ENCODE data around the gene LRRFIP1.

The LRRFIP1 gene

DNA sequence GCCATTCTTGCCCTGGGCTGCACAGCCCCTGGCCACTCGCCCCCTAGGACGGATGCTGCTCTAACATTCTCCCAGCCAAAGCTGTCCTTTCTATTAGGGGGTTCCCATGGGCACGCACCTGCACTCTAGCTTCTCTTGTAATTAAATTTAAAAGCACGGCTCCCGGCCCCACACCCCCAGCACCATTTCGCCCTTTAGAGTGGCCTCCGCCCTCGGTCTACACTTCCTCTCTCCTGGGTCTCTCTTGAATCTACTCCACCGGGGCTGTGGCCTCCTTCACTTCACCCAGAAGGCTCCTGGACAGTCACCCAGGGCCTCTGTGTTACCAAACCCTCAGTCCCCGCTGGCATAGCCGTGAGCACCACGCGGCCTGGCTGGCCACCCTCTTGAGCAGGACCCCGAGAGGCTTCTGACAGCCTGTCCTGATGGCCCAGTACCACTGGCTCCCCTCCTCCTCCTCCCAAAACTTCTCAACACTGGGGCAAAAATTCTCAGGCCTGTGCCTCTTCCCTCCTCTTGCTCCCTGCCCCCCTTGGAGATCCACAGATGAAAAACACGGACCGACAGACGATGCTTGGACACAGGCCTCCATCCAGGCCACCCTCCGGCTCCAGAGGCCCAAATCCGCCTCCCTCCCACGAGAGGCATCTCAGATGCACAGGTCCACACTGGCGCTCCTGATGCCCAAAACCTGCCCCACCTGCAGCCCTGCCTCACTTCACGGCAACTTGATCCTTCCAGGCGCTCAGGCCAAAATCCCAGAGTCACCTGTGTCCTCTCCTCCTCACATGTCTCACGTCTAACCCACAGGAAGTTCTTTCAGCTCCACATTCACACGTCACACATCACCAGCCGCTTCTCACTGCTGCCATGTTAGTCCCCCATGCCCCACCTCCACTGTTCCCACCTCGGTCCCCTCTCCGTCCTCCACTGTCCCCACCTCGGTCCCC lies 29.9 kb upstream of the LRRFIP1 start:
- FAIRE-seq (no peak), DNase-seq (ENCODE audit: insufficient read length, low spot score) (no peak)
- TF ChIP-seq PAX5 (IDR thresholded peaks at IDR 0.05; ENCODE audit: insufficient read depth, low read length, severe bottlenecking) (no peak), TAF1 (IDR thresholded peaks at IDR 0.05; ENCODE audit: low read depth, low read length) (no peak), POU2F2 (IDR thresholded peaks at IDR 0.05; ENCODE audit: low read depth, low read length) (no peak), POLR2AphosphoS5 (IDR thresholded peaks at IDR 0.05; ENCODE audit: low read depth, low read length) (no peak), POLR2A (IDR thresholded peaks at IDR 0.05; ENCODE audit: low read depth, low read length) (no peak), SPI1 (IDR thresholded peaks at IDR 0.05; ENCODE audit: low read depth, low read length) (no peak)

DNA sequence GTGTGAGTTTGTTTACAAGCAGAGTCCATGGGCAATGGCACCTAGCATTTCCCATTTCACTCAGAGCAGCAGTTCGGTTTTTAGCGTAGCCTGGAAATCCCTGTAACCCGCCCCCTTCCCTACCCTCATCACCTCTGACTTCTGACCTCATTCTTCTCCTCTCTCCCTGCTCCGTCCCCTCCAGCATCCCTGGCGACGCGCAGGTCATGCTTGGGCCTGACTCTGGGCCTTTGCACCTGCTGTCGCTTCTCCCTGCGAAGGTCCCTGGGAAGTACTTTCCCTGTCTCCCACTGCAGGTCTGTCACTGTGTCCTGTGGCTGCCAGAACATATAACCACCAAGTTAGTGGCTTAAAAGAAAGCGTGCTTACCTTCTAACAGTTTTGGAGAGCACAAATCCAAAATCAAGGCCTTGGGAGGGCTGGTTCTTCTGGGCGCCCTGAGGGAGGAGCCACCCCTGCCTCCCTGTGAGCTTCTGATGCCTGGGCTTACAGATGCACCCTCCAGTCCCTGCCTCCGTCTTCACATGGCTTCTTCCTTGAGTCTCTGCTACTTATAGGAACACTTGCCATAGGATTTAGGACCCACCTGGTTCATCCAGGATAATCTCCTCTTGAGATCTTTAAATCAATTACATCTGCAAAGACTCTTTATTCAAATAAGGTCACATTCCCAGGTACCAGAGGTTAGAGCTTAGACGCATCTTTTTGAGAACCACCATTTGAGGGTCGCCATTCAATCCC lies 28.7 kb upstream of the LRRFIP1 start:
- TF ChIP-seq POLR2AphosphoS5 (IDR thresholded peaks at IDR 0.05; ENCODE audit: low read depth, low read length) (no peak), POU2F2 (IDR thresholded peaks at IDR 0.05; ENCODE audit: low read depth, low read length) (no peak), TAF1 (IDR thresholded peaks at IDR 0.05; ENCODE audit: low read depth, low read length) (no peak), PAX5 (IDR thresholded peaks at IDR 0.05; ENCODE audit: insufficient read depth, low read length, severe bottlenecking) (no peak), SPI1 (IDR thresholded peaks at IDR 0.05; ENCODE audit: low read depth, low read length) (no peak), POLR2A (IDR thresholded peaks at IDR 0.05; ENCODE audit: low read depth, low read length) (no peak)
- FAIRE-seq (no peak), DNase-seq (ENCODE audit: insufficient read length, low spot score) (no peak)

DNA sequence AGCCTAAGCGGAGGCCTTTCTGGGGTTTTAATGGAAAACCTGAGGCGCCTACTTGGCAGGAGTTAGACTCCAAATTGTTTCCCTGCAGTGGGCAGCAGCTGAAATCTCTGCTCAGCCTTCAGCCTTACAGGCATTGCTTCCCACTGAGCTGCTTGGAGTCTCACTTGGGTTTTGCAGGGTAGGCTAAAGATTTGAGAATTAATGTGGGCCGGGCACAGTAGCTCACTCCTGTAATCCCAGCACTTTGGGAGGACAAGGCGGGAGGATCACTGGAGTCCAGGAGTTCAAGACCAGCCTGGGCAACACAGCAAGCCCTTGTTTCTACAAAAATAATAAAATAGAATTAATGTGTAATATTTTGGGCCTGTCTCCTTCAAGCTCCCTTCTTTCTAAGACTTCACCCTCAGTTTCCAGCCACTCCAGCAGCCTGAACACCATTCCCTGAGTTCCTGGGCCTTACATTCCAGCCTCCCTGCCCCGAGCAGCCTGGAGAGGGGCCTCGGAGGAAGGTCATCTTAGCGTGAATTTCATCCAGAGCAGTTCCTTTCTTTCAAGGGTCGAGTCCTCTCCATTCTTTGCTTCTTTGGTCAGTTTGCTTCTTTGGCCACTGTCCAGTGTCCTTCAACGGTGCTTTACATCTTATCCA lies 27.8 kb upstream of the LRRFIP1 start:
- no peak for DNase-seq (ENCODE audit: insufficient read length, low spot score)
- FAIRE-seq: no peak
- TF ChIP-seq POLR2AphosphoS5 (IDR thresholded peaks at IDR 0.05; ENCODE audit: low read depth, low read length) (no peak), TAF1 (IDR thresholded peaks at IDR 0.05; ENCODE audit: low read depth, low read length) (no peak), POU2F2 (IDR thresholded peaks at IDR 0.05; ENCODE audit: low read depth, low read length) (no peak)

GRCh38 chr2:237600205-237600846 lies 27.1 kb upstream of the LRRFIP1 start:
- no peak for DNase-seq (ENCODE audit: insufficient read length, low spot score)
- FAIRE-seq: no peak
- TF ChIP-seq POU2F2 (IDR thresholded peaks at IDR 0.05; ENCODE audit: low read depth, low read length): no peak
- no peak for TF ChIP-seq TAF1 (IDR thresholded peaks at IDR 0.05; ENCODE audit: low read depth, low read length)
- no peak for TF ChIP-seq SPI1 (IDR thresholded peaks at IDR 0.05; ENCODE audit: low read depth, low read length)
- no peak for TF ChIP-seq POLR2AphosphoS5 (IDR thresholded peaks at IDR 0.05; ENCODE audit: low read depth, low read length)

- DNase-seq (ENCODE audit: insufficient read length, low spot score) (no peak), FAIRE-seq (no peak)
- no peak for TF ChIP-seq PAX5 (IDR thresholded peaks at IDR 0.05; ENCODE audit: insufficient read depth, low read length, severe bottlenecking)
- TF ChIP-seq SPI1 (IDR thresholded peaks at IDR 0.05; ENCODE audit: low read depth, low read length): no peak
- TF ChIP-seq TAF1 (IDR thresholded peaks at IDR 0.05; ENCODE audit: low read depth, low read length): no peak
- no peak for TF ChIP-seq POLR2AphosphoS5 (IDR thresholded peaks at IDR 0.05; ENCODE audit: low read depth, low read length)
- no peak for TF ChIP-seq POLR2A (IDR thresholded peaks at IDR 0.05; ENCODE audit: low read depth, low read length)
- no peak for TF ChIP-seq POU2F2 (IDR thresholded peaks at IDR 0.05; ENCODE audit: low read depth, low read length)
Observed at GRCh38 chr2:237601453-237602116, 25.8 kb upstream of the LRRFIP1 start.

GRCh38 chr2:237602409-237602808 lies 25.0 kb upstream of the LRRFIP1 start:
- DNase-seq (ENCODE audit: insufficient read length, low spot score) (no peak), FAIRE-seq (no peak)
- TF ChIP-seq POLR2A (IDR thresholded peaks at IDR 0.05; ENCODE audit: low read depth, low read length): no peak
- TF ChIP-seq POLR2AphosphoS5 (IDR thresholded peaks at IDR 0.05; ENCODE audit: low read depth, low read length): no peak
- TF ChIP-seq SPI1 (IDR thresholded peaks at IDR 0.05; ENCODE audit: low read depth, low read length): no peak
- TF ChIP-seq POU2F2 (IDR thresholded peaks at IDR 0.05; ENCODE audit: low read depth, low read length): no peak
- no peak for TF ChIP-seq TAF1 (IDR thresholded peaks at IDR 0.05; ENCODE audit: low read depth, low read length)
- no peak for TF ChIP-seq PAX5 (IDR thresholded peaks at IDR 0.05; ENCODE audit: insufficient read depth, low read length, severe bottlenecking)

DNA sequence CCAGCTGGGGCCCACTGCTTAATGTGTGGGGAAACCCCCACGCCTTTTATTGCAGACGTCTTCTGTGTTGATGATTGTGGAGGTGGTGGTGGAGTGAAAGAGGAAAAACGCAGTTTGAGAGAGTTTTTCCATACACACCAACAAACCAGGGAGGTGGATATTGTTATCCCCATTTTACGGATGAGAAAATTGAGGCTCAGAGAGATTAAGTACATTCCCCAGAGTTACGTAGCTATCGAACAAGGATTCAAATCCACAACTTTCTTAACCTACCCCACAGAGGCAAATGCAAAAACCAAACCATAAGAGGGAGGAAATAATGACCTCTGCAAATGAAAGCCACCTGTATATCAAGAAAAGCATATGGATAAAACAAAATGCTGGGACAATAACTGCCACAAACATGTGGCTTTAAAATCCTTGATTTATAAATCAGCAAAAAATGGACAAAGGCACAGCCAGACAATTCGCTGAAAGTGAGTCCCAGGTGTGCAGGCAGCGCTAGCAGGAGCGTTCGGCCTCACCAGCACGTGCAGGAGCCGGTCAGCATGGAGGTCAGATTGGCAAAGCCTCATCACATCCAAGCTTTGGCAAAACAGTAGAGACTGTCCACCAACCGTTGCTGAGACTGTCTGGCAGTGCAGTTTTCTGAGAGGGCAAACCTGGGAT lies 24.2 kb upstream of the LRRFIP1 start:
- TF ChIP-seq POU2F2 (IDR thresholded peaks at IDR 0.05; ENCODE audit: low read depth, low read length) (no peak), SPI1 (IDR thresholded peaks at IDR 0.05; ENCODE audit: low read depth, low read length) (no peak), PAX5 (IDR thresholded peaks at IDR 0.05; ENCODE audit: insufficient read depth, low read length, severe bottlenecking) (no peak), POLR2AphosphoS5 (IDR thresholded peaks at IDR 0.05; ENCODE audit: low read depth, low read length) (no peak), POLR2A (IDR thresholded peaks at IDR 0.05; ENCODE audit: low read depth, low read length) (no peak), TAF1 (IDR thresholded peaks at IDR 0.05; ENCODE audit: low read depth, low read length) (no peak)
- no peak for FAIRE-seq
- no peak for DNase-seq (ENCODE audit: insufficient read length, low spot score)

GRCh38 chr2:237603718-237604362 lies 23.5 kb upstream of the LRRFIP1 start:
- DNase-seq (ENCODE audit: insufficient read length, low spot score): peak; percentile 54
- peak; percentile 66 for FAIRE-seq
- TF ChIP-seq POU2F2 (IDR thresholded peaks at IDR 0.05; ENCODE audit: low read depth, low read length): no peak
- TF ChIP-seq POLR2A (IDR thresholded peaks at IDR 0.05; ENCODE audit: low read depth, low read length): no peak
- TF ChIP-seq SPI1 (IDR thresholded peaks at IDR 0.05; ENCODE audit: low read depth, low read length): no peak
- TF ChIP-seq TAF1 (IDR thresholded peaks at IDR 0.05; ENCODE audit: low read depth, low read length): no peak
- TF ChIP-seq PAX5 (IDR thresholded peaks at IDR 0.05; ENCODE audit: insufficient read depth, low read length, severe bottlenecking): no peak
- no peak for TF ChIP-seq POLR2AphosphoS5 (IDR thresholded peaks at IDR 0.05; ENCODE audit: low read depth, low read length)
